Astrocyte of the hippocampus (primary cell): ENCODE data around the gene WNT2B.

Experiments
- DNase-seq: peaks from one replicate; pipeline ENCODE4 v3.0.0; 2011; ENCODE audit warnings: low read depth, low spot score

WNT2B gene

DNA sequence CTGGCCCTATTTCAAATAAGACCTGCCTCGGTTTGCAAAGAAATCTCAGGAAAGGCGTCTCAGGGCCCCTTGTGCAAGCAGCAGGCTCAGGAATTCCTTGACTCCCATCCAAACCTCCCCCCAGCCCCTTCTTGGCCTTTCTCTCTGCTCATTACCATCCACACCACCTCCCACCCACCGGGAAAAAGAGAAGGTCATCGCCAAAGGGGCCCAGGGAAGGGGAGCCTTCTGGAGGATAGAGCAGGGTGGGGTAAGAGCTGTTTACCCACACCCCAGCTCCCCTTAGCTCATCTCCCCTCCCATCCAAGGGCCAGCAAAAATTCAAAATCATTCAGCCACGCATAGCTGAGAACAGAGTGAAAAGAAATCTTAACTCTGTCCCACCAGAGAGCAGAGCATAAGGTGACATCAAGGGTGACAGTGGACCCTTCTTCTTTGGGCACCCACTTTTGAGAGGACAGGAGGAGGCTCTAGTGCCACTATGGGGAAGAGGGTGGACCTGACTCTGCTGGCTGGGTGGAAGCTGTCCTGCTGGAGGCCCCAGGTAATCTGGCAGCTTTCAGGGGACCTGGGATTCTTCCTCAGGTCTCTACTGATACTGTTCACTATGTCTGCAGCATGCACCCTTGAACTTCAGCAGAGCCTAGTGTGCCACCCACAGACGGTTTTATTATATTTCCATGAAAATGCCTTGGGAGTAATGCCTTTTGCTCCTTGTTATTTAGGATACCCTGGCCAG is 3.9 kb upstream of the WNT2B start:
- no peak for DNase-seq

DNA sequence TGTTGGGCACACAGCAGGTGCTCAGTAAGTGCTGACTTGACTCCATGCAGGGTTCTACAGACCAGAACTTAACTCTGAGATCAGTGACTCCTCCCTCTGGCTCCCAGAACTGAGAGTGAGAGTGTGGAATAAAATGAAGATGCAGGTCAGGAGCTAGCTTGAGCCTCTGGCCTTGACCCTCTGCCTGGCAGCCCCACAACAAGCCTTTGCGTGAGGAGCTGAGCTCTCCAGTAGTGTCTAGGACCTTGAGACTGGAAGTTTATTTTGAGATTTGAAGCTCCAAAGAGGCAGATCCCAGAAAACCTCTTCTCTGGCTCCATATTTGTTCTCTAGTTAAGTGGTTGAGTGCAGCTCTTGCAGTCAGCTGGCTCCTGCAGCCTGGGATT is 3.4 kb upstream of the WNT2B start:
- no peak for DNase-seq

DNA sequence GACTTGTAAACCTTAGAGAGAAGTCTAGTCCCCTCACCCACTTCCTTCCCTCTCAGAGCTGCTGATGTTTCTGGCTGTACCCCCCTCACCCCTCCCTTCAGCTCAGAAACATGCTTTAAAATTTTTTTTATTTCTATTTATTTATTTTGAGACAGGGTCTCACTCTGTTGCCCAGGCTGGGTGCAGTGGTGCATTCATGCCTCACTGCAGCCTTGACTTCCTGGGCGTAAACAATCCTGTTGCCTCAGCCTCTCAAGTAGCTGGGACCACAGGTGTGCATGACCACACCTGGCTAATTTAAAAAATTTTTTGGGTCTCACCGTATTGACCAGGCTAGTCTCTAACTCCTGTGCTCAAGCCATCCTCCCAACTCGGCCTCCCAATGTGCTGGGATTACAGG is 2.9 kb upstream of the WNT2B start:
- no peak for DNase-seq

DNA sequence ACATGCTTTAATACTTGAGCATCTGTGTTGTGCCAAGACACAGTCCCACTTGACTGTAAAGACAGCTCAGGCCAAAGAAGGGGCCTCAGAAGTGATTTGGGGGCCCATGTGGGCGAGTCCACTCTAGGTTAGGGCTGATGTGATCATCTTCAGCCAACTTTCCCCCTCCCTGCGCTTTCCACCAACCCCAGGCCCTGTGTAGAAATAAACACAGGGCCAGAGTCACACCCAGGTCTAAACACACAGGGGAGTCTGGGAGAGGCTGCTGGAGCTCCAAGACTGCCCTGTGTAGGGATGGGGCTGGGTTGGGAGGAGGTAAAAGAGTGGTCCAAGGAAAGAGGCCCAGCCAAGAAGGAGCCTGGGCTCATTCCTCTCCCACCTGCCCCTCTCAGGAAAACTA is 2.5 kb upstream of the WNT2B start:
- DNase-seq, result no peak

DNA sequence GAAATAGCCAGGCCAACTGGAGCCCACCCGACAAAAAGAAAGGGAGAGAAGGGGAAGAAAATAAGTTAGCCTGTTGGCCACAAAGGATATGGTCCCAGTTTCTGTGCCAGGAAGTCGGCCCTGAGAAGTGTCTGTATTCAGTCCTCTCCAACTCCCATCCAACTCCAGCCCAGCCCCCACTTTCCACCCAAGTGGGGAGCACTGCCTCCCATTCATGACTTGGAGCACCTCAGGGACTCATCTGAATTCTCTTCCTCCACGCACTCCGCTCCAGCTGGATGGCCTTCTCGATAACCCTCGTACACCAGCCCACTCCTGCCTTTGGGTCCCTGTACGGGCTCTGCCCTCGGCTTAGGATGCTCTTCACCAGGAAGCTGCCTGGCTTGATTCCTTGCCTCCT is 2.0 kb upstream of the WNT2B start:
- no peak for DNase-seq

DNA sequence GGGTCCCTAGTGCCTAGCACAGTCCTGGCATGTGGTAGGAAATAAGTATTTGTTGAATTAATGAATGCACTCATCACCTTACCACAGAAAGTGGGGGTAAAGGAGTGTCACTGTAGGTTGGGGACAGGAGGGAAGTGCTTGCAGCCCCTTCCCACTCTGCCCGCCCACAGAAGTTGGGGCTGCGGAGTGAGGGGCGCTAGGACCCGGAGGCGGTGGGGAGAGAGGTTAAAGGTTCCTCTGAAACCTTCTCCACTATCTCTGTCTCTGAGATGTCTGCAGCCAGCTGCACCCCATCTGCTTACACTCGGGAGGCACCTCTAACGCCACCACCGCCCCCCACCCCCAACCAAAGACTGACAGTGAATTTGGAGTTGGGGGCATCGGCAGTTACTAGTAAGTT is 1.4 kb upstream of the WNT2B start:
- no peak for DNase-seq

DNA sequence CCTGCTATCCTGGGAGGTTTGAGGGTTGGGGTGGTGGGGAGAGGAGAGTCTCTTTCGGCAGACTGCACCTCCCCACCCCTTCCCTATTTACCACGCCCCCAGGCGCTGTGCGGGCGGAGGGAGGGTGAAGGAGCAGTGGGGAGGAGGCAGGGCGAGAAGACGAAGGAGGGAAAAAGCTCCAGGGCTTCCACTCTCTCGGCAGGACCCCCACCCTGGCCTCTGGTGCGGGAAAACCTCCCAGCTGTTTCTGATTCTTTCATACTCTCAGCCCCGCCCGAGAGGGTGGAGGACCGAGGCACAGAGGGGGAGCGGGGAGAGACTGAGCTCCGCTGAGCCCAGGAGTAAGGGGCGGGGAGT is 866 bp upstream of the WNT2B start:
- DNase-seq, result no peak

DNA sequence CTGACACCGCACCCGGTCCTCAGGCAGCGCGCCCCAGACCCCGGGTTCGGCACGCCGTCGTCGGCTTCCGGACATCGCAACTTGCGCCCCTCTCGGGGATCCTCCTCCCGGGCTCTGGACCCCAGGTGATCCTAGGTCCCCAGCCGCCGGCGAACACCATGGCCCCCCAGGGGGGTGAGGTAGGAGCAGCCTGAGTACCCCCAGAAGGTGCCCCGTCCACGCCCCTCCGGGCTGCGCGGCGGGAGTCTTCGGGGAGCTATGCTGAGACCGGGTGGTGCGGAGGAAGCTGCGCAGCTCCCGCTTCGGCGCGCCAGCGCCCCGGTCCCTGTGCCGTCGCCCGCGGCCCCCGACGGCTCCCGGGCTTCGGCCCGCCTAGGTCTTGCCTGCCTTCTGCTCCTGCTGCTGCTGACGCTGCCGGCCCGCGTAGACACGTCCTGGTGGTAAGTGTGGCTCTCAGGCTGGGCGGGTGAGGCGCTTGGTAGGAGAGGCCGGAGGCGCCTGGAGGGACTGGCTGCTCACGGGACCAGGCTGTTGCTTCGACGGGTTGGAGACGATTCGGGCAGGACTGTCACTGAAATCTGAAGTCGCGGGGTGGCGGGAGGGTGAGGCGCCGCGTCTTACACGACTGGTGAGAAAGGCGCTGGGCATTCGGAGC is 367 bp downstream of the WNT2B start:
- peak; percentile 61 for DNase-seq

DNA sequence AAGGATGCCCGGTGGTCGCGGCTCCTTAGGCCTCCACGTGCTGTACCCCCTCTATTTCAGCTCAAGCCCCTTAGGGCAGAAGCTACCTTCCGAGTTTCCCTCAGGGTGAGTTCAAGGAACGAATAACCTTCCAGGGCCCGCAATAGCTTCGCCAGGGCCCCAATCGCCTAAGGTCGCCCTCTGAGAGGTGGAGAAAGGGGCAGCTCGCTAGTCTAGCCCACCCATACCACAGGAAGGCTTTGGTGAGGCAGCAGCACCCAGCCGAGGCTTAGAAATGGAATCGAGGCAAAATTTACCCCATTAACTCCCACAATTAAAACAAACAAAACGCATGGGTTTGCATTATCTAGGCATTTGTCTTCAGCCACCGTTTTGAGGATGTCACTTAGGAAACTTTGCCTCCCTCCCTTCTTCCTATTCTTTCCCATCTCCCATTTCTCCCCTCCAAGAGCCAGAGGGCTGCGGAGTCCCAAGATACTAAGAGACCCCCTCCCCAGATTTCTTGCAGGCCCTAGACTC is 954 bp downstream of the WNT2B start:
- DNase-seq, result no peak

DNA sequence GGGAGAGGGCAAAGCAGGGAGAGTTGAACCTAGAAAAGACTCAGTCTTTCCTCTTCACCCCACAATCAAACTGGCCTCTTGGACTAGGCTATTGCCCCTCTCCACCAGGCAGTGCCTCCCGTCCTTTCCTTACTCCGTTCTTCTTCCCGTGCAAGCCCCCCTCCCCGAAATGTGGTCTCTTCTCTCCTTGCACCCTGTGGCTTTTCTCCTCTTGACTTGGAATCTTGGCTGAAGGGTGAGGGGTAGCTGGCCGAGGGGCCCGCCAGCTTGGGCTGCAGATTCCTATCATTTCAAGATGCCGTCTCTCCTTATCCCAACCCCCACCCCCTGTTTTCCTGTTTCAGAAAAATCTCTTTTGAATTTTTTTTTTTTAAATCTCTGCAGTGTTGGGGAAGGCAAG is 1.6 kb downstream of the WNT2B start:
- no peak for DNase-seq

DNA sequence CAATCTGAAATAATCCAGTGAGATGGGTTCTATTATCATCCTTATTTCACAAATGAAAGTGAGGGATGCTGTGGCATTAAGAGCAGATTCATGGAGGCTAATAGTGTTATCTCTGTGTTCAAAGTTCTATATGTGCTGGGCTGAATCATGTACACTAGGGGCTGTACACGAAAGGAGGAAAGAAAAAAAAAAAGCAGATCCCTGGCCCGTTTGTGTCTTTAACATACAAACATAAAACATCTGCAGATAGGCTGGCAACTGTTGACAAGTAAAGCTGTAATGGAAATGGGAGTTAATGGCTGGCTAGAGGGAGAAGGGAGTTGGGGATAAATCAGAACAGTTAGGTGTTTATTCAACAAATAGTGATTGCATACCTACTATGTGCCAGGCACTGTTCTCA is 3.1 kb downstream of the WNT2B start:
- DNase-seq, result no peak

DNA sequence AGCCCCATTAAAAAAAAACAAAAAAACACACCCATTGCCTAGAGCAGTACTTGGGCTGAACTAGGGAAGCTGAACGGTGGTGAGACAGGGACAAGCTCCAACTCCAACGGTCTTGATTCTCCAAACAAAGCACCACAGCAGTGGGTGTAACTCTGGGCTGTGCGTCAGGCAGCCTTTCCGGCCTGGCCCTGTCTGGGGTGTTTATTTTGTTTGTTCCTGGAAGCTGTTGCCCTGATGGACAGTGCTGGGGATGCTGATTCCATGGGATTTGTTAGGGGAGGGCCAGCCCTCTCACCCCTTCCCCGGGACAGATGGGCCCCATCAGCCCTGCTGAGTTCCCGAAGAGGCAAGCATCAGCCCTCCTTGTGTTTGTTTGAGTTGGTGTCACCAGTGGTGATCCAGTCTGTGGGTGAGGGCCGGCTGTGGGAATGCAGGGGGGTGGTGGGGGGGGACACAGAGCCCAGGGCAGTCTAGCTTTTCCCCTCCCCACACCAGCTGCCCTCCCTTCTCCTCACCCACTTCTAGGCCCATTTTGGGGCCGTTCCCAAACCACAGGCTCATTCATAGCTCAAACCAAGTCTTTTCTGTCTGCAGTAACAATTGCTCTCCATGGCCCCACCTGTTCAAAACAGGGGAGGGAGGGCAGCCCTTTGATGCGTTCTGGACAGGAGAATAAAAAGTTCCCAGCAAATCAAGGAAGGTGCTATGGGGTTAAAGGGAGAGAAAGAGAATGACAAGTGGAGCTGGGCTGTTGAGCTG is 4.5 kb downstream of the WNT2B start:
- peak; percentile 56 for DNase-seq

DNA sequence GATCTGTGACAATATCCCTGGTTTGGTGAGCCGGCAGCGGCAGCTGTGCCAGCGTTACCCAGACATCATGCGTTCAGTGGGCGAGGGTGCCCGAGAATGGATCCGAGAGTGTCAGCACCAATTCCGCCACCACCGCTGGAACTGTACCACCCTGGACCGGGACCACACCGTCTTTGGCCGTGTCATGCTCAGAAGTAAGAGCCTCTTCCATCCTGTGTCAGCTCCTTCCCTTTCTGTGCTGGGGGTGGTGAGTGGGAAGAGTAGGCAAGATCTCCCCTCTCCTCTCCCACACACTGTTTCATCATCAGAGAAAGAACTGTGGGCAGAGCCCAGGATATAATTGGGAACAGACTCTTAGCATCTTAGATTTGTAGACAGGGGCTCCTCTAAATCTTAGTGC is 6.1 kb downstream of the WNT2B start:
- no peak for DNase-seq

DNA sequence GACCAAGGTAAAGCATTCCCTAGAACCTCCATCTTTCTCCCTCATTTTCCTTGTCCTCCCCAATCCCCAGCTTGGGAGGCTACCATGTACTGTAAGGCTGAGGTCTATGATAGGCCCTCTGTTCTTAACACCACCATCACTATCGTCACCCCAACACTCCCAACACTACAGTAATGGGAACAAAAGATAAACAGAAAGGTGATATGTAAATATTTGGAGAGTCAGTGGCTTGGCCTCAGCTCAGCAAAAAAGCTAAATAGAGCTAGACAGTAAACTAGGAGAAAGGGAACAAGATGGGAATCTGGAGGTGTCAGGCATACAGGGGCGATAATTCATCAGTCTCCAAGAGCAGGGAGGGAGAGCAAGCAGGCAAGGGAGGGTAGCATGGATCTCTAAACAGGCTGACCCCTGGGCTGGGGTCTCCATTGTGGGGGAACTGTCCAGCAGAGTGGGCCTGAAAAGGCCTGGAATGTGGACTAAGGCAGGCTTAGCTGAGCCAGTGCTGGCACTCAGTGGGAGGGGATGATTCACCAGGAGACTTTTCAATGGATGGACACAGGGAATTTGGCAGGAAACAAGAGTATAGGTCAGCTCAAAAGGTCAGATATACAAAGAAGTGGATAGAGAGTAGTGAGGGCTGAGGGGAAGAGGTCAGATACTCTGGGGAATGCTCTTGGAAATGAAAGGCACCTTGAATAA is 6.7 kb downstream of the WNT2B start:
- DNase-seq, result peak; percentile 88

DNA sequence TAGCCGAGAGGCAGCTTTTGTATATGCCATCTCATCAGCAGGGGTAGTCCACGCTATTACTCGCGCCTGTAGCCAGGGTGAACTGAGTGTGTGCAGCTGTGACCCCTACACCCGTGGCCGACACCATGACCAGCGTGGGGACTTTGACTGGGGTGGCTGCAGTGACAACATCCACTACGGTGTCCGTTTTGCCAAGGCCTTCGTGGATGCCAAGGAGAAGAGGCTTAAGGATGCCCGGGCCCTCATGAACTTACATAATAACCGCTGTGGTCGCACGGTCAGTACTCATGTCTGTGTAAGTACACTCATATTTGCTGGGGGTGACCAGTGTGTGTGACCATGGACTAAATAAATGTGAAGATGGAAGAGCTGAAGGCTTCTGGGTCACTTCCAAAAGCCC is 7.4 kb downstream of the WNT2B start:
- no peak for DNase-seq

DNA sequence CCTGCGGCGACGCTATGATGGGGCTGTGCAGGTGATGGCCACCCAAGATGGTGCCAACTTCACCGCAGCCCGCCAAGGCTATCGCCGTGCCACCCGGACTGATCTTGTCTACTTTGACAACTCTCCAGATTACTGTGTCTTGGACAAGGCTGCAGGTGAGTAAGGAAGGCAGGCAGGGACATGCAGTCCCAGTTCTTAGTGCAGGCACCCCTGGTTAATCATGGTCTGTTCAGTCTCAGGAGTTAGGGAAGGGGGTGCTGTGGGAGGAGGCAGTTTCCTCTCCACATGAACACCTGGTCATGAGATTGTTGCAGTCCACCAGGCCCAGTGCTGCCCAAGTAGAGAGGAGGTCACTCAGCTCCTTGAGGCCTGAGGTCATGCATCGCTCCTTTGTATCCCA is 8.5 kb downstream of the WNT2B start:
- no peak for DNase-seq

DNA sequence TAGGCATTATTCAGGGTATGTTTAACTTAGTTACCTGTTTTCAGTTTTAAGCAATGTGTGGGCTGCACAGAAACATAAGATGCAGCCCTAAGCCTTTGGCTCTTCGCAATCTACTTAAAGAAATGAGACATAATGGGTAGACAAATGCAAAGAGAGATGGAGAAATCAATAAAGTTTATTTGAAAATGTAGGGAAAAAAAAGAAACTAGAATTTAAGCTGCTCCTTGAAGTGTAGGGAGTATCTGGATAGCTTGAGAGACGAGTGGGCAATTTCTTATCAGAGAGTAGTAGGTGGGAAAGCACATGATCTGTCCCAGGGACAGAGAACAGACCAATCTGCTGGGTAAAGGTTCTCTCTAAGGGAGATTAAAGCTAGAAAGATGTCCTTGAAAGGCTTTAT is 8.9 kb downstream of the WNT2B start:
- no peak for DNase-seq

DNA sequence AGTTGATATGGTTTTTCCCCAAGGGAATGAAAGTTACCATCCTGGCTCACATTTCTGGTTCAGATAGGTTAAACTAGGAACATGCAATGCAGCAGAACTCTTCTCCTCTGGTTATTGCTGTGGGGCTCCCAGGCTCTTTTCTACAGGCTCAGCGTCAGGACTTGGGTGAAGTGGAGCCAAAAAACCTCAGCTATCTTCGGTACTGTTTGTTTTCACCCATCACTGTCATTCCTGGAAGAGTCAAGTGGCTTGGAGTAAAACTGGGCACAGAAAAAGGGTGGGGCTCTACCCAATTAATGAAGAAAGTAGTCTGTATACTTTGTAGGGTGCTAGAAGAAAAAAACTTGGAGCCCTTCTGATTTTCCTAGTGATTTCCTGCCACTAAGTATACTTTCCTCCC is 9.4 kb downstream of the WNT2B start:
- DNase-seq, result no peak

DNA sequence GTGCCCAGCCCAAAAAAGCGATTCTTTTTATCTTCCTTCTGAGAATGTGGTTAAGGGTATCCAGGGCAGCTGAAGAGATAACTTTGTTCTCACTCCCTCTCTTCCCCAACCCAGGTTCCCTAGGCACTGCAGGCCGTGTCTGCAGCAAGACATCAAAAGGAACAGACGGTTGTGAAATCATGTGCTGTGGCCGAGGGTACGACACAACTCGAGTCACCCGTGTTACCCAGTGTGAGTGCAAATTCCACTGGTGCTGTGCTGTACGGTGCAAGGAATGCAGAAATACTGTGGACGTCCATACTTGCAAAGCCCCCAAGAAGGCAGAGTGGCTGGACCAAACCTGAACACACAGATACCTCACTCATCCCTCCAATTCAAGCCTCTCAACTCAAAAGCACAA is 11.4 kb downstream of the WNT2B start:
- no peak for DNase-seq

DNA sequence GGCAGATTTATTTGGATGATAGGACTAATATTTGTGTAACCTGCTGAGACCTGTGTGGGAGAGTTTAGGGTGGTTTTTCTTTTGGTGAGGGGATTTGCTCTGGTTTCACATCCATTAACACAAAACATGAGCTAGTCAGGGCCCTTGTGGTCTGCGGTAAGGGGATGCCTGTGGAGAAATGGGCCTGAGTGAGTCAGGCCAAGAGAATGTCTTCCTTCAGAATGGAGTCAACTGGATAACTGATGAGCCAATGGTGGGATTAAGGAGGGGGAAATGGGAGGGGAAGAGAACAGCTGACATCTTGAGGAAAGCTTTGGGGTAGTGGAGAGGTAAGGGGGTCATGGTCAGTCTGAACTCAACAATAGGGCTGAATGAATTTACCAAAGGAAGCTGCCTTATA is 13.9 kb downstream of the WNT2B start:
- DNase-seq, result peak; percentile 99

DNA sequence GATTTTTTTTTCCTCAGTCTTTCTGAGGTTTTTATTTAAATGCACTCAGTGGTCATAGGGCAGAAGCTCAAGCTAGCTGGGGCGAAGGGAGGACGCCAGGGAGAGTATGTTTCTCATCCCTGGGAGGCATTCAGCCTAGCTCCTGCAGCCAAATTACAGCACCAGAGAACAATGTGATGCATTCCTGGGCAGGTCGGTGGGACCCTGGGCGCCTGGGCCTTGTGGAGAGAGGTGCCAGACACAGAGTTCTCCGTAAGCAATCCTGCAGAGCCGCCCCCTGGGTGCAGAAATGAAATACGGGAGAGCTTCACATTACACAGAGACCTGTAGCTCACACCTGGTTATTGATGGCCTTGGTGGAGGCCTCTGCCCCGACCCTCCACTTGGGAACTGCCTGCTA is 15.5 kb downstream of the WNT2B start:
- peak; percentile 98 for DNase-seq

DNA sequence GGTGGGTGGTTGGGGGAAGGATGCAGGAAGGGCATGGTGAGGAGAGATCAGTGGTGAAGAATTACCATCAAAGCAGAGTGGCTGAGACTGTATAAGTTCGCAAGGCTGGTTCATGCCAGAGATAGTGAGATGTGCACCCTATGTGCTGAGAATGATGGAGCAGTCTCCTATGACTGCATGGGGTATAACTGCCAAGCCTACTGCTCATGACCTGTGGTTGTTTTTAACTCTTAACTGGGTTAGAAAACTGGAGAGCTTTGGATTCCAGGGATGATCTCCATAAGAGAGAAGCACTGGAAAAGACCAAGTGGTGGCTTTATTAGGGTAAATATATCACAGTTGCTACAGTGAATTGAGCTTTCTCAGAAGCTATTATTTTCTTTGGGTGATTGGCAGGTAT is 16.2 kb downstream of the WNT2B start:
- peak; percentile 43 for DNase-seq
